Naive thymus-derived CD4-positive, alpha-beta T cell (primary cell): ENCODE measurements around the gene TUBG1. TPM values are rescaled to one million over a fixed set of nuclear protein-coding genes. Genes with fewer than 3 reads are reported as not detected.
"Not testable (repeated sequence)": the region's sequence is repeated elsewhere in the genome, so short reads cannot be mapped to it uniquely, and the experiment has no call there.

Experiments used
- ATAC-seq: fragments of 150-1000 bp; cut with Tn5 transposase; 2 replicates; pipeline ENCODE4 v1.10.0; 2021; ENCODE audit warnings: mild to moderate bottlenecking, moderate library complexity
- CTCF ChIA-PET: fragments of 350-600 bp; sonication (Branson Sonifier 250); formaldehyde crosslinking; loops from one replicate; lab custom pipeline; 2021; ENCODE audit warnings: antibody characterized with exemption; lab: Charles Lee
- POLR2A ChIA-PET: fragments of 350-600 bp; sonication (Branson Sonifier 250); formaldehyde crosslinking; loops from one replicate; lab custom pipeline; 2021; ENCODE audit warnings: antibody characterized with exemption, inconsistent platforms; lab: Charles Lee
- DNase-seq, 9 donors: peaks; one replicate each; pipeline versions ENCODE4 v3.0.0 to v3.0.0-alpha.2; 2020 to 2022; ENCODE audit warnings: mixed read lengths in 1 of 9
- H3K27ac ChIP-seq: one replicate; pipeline ENCODE4 v1.7.0; 2013; ENCODE audit warnings: mild to moderate bottlenecking, low read depth, low read length, moderate library complexity
- H3K27me3 ChIP-seq, 2 donors: one replicate each; pipeline ENCODE4 v1.7.0; 2013; ENCODE audit warnings: low read length in 2 of 2, mild to moderate bottlenecking in 2 of 2, moderate library complexity in 2 of 2; ENCODE audit not compliant: control insufficient read depth in 2 of 2, insufficient read depth in 2 of 2
- H3K36me3 ChIP-seq, 3 experiments: 1 replicate in 2 of 3; 2 replicates in 1 of 3; pipeline ENCODE4 v1.7.0; 2013; ENCODE audit warnings: low read length in 3 of 3, mild to moderate bottlenecking in 3 of 3, moderate library complexity in 1 of 3; ENCODE audit not compliant: insufficient read depth in 3 of 3, control insufficient read depth in 2 of 3
- H3K4me1 ChIP-seq, 2 donors: one replicate each; pipeline ENCODE4 v1.7.0; 2013; ENCODE audit warnings: low read length in 2 of 2, mild to moderate bottlenecking in 2 of 2, moderate library complexity in 1 of 2; ENCODE audit not compliant: control insufficient read depth in 2 of 2, insufficient read depth in 2 of 2
- H3K4me3 ChIP-seq: 2 replicates; pipeline ENCODE4 v1.7.0; 2013; ENCODE audit warnings: mild to moderate bottlenecking, low read length
- H3K9me3 ChIP-seq, 3 experiments: 1 replicate in 2 of 3; 2 replicates in 1 of 3; pipeline ENCODE4 v1.7.0; 2013; ENCODE audit warnings: low read length in 3 of 3; ENCODE audit not compliant: control insufficient read depth in 2 of 3
- H3K27ac Mint-ChIP-seq, 9 donors: one replicate each; pipeline ENCODE4 v1.8.0; 2020 to 2022; ENCODE audit warnings: mixed read lengths in 9 of 9, mild to moderate bottlenecking in 8 of 9, moderate library complexity in 5 of 9, inconsistent platforms in 2 of 9
- H3K27me3 Mint-ChIP-seq, 5 donors: one replicate each; pipeline ENCODE4 v1.8.0; 2021 to 2022; ENCODE audit warnings: mixed read lengths in 5 of 5, mild to moderate bottlenecking in 1 of 5
- H3K36me3 Mint-ChIP-seq, 5 donors: one replicate each; pipeline ENCODE4 v1.8.0; 2020 to 2022; ENCODE audit warnings: mixed read lengths in 5 of 5, mild to moderate bottlenecking in 3 of 5, inconsistent platforms in 1 of 5
- H3K4me1 Mint-ChIP-seq, 7 donors: one replicate each; pipeline ENCODE4 v1.8.0; 2020 to 2022; ENCODE audit warnings: mixed read lengths in 7 of 7, mild to moderate bottlenecking in 3 of 7, inconsistent platforms in 1 of 7
- H3K4me3 Mint-ChIP-seq, 10 donors: one replicate each; pipeline ENCODE4 v1.8.0; 2020 to 2022; ENCODE audit warnings: mild to moderate bottlenecking in 10 of 10, mixed read lengths in 10 of 10, moderate library complexity in 6 of 10, inconsistent platforms in 2 of 10
- H3K9me3 Mint-ChIP-seq, 11 donors: one replicate each; pipeline ENCODE4 v1.8.0; 2020 to 2022; ENCODE audit warnings: mixed read lengths in 11 of 11, mild to moderate bottlenecking in 4 of 11, inconsistent platforms in 1 of 11, moderate library complexity in 1 of 11
- intact Hi-C, 2 donors: fragments of 100-400 bp; cut with micrococcal nuclease; formaldehyde crosslinking; loops; one replicate each; pipeline ENCODE4 v1.15.1; 2023
- polyA plus RNA-seq, 2 donors: library from polyadenylated mRNA; unstranded; fragments of 300-500 nt; fragmentation: Illumina TruSeq; gene quantifications; one replicate each; pipeline ENCODE4 v1.2.3, GENCODE V29; 2021
- total RNA-seq, 6 experiments: library from RNA in 5 of 6; stranded (reverse) in 5 of 6; gene quantifications; 1 replicate in 5 of 6; 2 replicates in 1 of 6; pipeline ENCODE4 v1.2.3 and lab custom pipeline; 2021 to 2026

The TUBG1 gene
- total and polyA plus RNA-seq, 7 experiments from 2014 or later, result 4.8 to 54.4 (median 12.5) TPM

GRCh38 chr17:42612013-42612412 is 2.5 kb downstream of the TUBG1 start:
- Histone ChIP-seq H3K27me3 (no peaks in the 10 kb centered on the region), H3K9me3 (no peaks in the 10 kb centered on the region), H3K36me3 (peaks cover 0 to 36% (median 3%) of the 10 kb centered on the region in 3 experiments), H3K4me3 (no peak overlapping the region), H3K4me1 (peaks cover 12 to 13% of the 10 kb centered on the region in 2 donors), H3K27ac (no peak overlapping the region)
- no peak overlapping the region for H3K27ac Mint-ChIP-seq
- CTCF ChIA-PET, result interaction anchor here (0.6 kb wide), 1 partner anchor 156 kb away, joined by 3 read pairs; no protein-coding TSS in a partner anchor
- H3K36me3 Mint-ChIP-seq, result peaks cover 0 to 36% (median 12%) of the 10 kb centered on the region in 5 donors
- POLR2A ChIA-PET, result interaction anchor here (0.6 to 0.9 kb wide), 2 partner anchors 22 to 34 kb away, joined by 3 to 5 read pairs; no protein-coding TSS in a partner anchor
- peaks cover 0 to 2% (median 0%) of the 10 kb centered on the region in 5 donors for H3K27me3 Mint-ChIP-seq
- intact Hi-C loops, result no loop called here
- DNase-seq (no peak), ATAC-seq (no peak)
- peaks cover 0 to 4% (median 0%) of the 10 kb centered on the region in 11 donors for H3K9me3 Mint-ChIP-seq
- peak overlapping the region in 1 of 10 donors; percentile 16 for H3K4me3 Mint-ChIP-seq
- H3K4me1 Mint-ChIP-seq, result peaks cover 11 to 28% (median 19%) of the 10 kb centered on the region in 7 donors

GRCh38 chr17:42613699-42614295 is 4.3 kb downstream of the TUBG1 start:
- POLR2A ChIA-PET, result interaction anchor here (0.5 kb wide), 1 partner anchor 11 kb away, joined by 4 read pairs; no protein-coding TSS in a partner anchor
- Histone ChIP-seq H3K27me3 (no peaks in the 10 kb centered on the region), H3K36me3 (peaks cover 0 to 34% (median 3%) of the 10 kb centered on the region in 3 experiments), H3K9me3 (no peaks in the 10 kb centered on the region), H3K27ac (no peak overlapping the region), H3K4me1 (no peaks in the 10 kb centered on the region), H3K4me3 (no peak overlapping the region)
- Mint-ChIP-seq H3K27me3 (peaks cover 0 to 2% (median 0%) of the 10 kb centered on the region in 5 donors), H3K36me3 (peaks cover 0 to 36% (median 12%) of the 10 kb centered on the region in 5 donors), H3K4me1 (peaks cover 0 to 12% (median 5%) of the 10 kb centered on the region in 7 donors), H3K4me3 (no peak overlapping the region), H3K9me3 (peaks cover 0 to 3% (median 0%) of the 10 kb centered on the region in 11 donors), H3K27ac (no peak overlapping the region)
- no peak for DNase-seq
- intact Hi-C loops, result no loop called here
- ATAC-seq, result no peak
- CTCF ChIA-PET, result interaction anchor here (0.7 kb wide), 1 partner anchor 36 kb away, joined by 3 read pairs; the partner anchor contains the start of gene PSMC3IP

- Mint-ChIP-seq H3K27ac (no peak overlapping the region), H3K4me3 (no peak overlapping the region), H3K27me3 (no peaks in the 10 kb centered on the region), H3K36me3 (peaks cover 0 to 25% (median 12%) of the 10 kb centered on the region in 5 donors), H3K4me1 (peaks cover 0 to 8% (median 0%) of the 10 kb centered on the region in 7 donors), H3K9me3 (no peaks in the 10 kb centered on the region)
- ATAC-seq, result no peak
- no peak overlapping the region for H3K4me3 ChIP-seq
- intact Hi-C loops, result no loop called here
- H3K4me1 ChIP-seq, result no peaks in the 10 kb centered on the region
- ChIA-PET POLR2A (interaction anchor here (1.1 kb wide), 1 partner anchor 9 kb away, joined by 4 read pairs; the partner anchor contains the start of genes RETREG3 and TUBG1), CTCF (interaction anchor here (1.3 kb wide), 1 partner anchor 9 kb away, joined by 3 read pairs; no protein-coding TSS in a partner anchor)
- peaks cover 0 to 26% (median 3%) of the 10 kb centered on the region in 3 experiments for H3K36me3 ChIP-seq
- H3K27me3 ChIP-seq, result no peaks in the 10 kb centered on the region
- DNase-seq, result no peak
- H3K27ac ChIP-seq, result no peak overlapping the region
- H3K9me3 ChIP-seq, result no peaks in the 10 kb centered on the region
These were observed 8.5 kb downstream of the TUBG1 start for GRCh38 chr17:42617956-42618431.

GRCh38 chr17:42618442-42619150 is 9.1 kb downstream of the TUBG1 start:
- H3K4me3 ChIP-seq, result no peak overlapping the region
- no peak overlapping the region for H3K27ac ChIP-seq
- H3K36me3 Mint-ChIP-seq, result peaks cover 0 to 23% (median 10%) of the 10 kb centered on the region in 5 donors
- H3K9me3 ChIP-seq, result no peaks in the 10 kb centered on the region
- no peaks in the 10 kb centered on the region for H3K27me3 Mint-ChIP-seq
- no peak for DNase-seq
- no peak overlapping the region for H3K4me3 Mint-ChIP-seq
- CTCF ChIA-PET, result interaction anchor here (1.3 kb wide), 1 partner anchor 10 kb away, joined by 3 read pairs; no protein-coding TSS in a partner anchor
- H3K9me3 Mint-ChIP-seq, result no peaks in the 10 kb centered on the region
- no peak for ATAC-seq
- peaks cover 0 to 8% (median 0%) of the 10 kb centered on the region in 7 donors for H3K4me1 Mint-ChIP-seq
- H3K36me3 ChIP-seq, result peaks cover 0 to 23% (median 3%) of the 10 kb centered on the region in 3 experiments
- POLR2A ChIA-PET, result interaction anchor here (2.2 kb wide), 1 partner anchor 10 kb away, joined by 8 read pairs; no protein-coding TSS in a partner anchor
- intact Hi-C loops, result no loop called here
- no peaks in the 10 kb centered on the region for H3K4me1 ChIP-seq
- H3K27me3 ChIP-seq, result no peaks in the 10 kb centered on the region
- H3K27ac Mint-ChIP-seq, result peak overlapping the region in 2 of 9 donors; percentile 6 to 28

DNA sequence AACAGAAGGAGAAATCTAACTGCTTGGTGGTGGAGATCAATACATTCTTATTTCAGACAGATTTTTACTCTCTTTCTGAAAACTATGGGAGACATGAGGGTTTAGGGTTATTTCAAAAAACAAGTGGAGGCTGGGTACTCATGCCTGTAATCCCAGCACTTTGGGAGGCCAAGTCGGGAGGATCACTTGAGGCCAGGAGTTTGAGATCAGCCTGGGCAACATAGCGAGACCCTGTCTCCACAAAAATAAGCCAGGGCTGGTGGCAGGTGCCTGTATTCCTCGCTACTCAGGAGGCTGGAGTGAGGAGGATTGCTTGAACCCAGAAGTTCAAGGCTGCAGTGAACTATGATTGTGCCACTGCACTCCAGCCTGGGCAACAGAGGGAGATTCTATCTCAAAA is 12.5 kb downstream of the TUBG1 start:
- ATAC-seq, H3K4me1 ChIP-seq, intact Hi-C loops, H3K27me3 Mint-ChIP-seq, H3K36me3 Mint-ChIP-seq, H3K27me3 ChIP-seq, H3K4me3 Mint-ChIP-seq, H3K4me1 Mint-ChIP-seq, H3K4me3 ChIP-seq, H3K27ac Mint-ChIP-seq, H3K9me3 Mint-ChIP-seq, H3K9me3 ChIP-seq, DNase-seq, H3K36me3 ChIP-seq, H3K27ac ChIP-seq: not testable (repeated sequence)
- POLR2A ChIA-PET, result interaction anchor here (0.6 to 1.1 kb wide), 3 partner anchors 13 to 139 kb away, joined by 3 to 5 read pairs (median 4); partner anchors contain the start of genes RETREG3 and TUBG1
- CTCF ChIA-PET, result interaction anchor here (0.7 to 0.9 kb wide), 2 partner anchors 9 to 196 kb away, joined by 3 to 4 read pairs; no protein-coding TSS in a partner anchor

- CTCF ChIA-PET, result no interaction called here
- H3K9me3 ChIP-seq, result no peaks in the 10 kb centered on the region
- ATAC-seq (no peak), DNase-seq (no peak)
- POLR2A ChIA-PET, result no interaction called here
- H3K36me3 Mint-ChIP-seq, result no peaks in the 10 kb centered on the region
- no peaks in the 10 kb centered on the region for H3K4me1 ChIP-seq
- H3K4me1 Mint-ChIP-seq, result peaks cover 0 to 10% (median 0%) of the 10 kb centered on the region in 7 donors
- no peaks in the 10 kb centered on the region for H3K9me3 Mint-ChIP-seq
- H3K27me3 Mint-ChIP-seq, result peaks cover 0 to 2% (median 0%) of the 10 kb centered on the region in 5 donors
- no peak overlapping the region for H3K27ac Mint-ChIP-seq
- H3K4me3 Mint-ChIP-seq, result no peak overlapping the region
- no peak overlapping the region for H3K4me3 ChIP-seq
- H3K27me3 ChIP-seq, result no peaks in the 10 kb centered on the region
- H3K36me3 ChIP-seq, result no peaks in the 10 kb centered on the region
- intact Hi-C loops, result no loop called here
- no peak overlapping the region for H3K27ac ChIP-seq
These were observed 13.8 kb downstream of the TUBG1 start for GRCh38 chr17:42623271-42623670.
